ENCODE measurements around the gene IKBIP.

- TF ChIP-seq, protein P1, sequence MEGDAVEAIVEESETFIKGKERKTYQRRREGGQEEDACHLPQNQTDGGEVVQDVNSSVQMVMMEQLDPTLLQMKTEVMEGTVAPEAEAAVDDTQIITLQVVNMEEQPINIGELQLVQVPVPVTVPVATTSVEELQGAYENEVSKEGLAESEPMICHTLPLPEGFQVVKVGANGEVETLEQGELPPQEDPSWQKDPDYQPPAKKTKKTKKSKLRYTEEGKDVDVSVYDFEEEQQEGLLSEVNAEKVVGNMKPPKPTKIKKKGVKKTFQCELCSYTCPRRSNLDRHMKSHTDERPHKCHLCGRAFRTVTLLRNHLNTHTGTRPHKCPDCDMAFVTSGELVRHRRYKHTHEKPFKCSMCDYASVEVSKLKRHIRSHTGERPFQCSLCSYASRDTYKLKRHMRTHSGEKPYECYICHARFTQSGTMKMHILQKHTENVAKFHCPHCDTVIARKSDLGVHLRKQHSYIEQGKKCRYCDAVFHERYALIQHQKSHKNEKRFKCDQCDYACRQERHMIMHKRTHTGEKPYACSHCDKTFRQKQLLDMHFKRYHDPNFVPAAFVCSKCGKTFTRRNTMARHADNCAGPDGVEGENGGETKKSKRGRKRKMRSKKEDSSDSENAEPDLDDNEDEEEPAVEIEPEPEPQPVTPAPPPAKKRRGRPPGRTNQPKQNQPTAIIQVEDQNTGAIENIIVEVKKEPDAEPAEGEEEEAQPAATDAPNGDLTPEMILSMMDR (tag by site-specific recombination; IDR thresholded peaks at IDR 0.05) = 0 out of 2 replicates have a peak, but pooled peaks have one; percentile 40
- TF ChIP-seq ZNF311 (tag by site-specific recombination; IDR thresholded peaks at IDR 0.05; ENCODE audit: borderline replicate concordance) = no peak
- TF ChIP-seq, protein P2, sequence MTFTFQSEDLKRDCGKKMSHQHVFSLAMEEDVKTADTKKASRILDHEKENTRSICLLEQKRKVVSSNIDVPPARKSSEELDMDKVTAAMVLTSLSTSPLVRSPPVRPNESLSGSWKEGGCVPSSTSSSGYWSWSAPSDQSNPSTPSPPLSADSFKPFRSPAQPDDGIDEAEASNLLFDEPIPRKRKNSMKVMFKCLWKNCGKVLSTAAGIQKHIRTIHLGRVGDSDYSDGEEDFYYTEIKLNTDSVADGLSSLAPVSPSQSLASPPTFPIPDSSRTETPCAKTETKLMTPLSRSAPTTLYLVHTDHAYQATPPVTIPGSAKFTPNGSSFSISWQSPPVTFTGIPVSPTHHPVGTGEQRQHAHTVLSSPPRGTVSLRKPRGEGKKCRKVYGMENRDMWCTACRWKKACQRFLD (tag by site-specific recombination; IDR thresholded peaks at IDR 0.05) = no peak
- TF ChIP-seq, protein P3, sequence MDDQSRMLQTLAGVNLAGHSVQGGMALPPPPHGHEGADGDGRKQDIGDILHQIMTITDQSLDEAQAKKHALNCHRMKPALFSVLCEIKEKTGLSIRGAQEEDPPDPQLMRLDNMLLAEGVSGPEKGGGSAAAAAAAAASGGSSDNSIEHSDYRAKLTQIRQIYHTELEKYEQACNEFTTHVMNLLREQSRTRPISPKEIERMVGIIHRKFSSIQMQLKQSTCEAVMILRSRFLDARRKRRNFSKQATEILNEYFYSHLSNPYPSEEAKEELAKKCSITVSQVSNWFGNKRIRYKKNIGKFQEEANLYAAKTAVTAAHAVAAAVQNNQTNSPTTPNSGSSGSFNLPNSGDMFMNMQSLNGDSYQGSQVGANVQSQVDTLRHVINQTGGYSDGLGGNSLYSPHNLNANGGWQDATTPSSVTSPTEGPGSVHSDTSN (CRISPR knock-in tag; IDR thresholded peaks at IDR 0.05) = no peak
- no peak for TF ChIP-seq GLI4 (tag by site-specific recombination; IDR thresholded peaks at IDR 0.05)
- no peak for TF ChIP-seq ZNF521 (tag by site-specific recombination; IDR thresholded peaks at IDR 0.05)
- no peak for TF ChIP-seq MZF1 (tag by site-specific recombination; IDR thresholded peaks at IDR 0.05; ENCODE audit: borderline replicate concordance)
- no peak for TF ChIP-seq YY1 (tag by site-specific recombination; IDR thresholded peaks at IDR 0.05)
- TF ChIP-seq ZNF24 (tag by site-specific recombination; IDR thresholded peaks at IDR 0.05) = 0 out of 2 replicates have a peak, but pooled peaks have one; percentile 70
- TF ChIP-seq, protein P4, sequence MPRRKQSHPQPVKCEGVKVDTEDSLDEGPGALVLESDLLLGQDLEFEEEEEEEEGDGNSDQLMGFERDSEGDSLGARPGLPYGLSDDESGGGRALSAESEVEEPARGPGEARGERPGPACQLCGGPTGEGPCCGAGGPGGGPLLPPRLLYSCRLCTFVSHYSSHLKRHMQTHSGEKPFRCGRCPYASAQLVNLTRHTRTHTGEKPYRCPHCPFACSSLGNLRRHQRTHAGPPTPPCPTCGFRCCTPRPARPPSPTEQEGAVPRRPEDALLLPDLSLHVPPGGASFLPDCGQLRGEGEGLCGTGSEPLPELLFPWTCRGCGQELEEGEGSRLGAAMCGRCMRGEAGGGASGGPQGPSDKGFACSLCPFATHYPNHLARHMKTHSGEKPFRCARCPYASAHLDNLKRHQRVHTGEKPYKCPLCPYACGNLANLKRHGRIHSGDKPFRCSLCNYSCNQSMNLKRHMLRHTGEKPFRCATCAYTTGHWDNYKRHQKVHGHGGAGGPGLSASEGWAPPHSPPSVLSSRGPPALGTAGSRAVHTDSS (tag by site-specific recombination; IDR thresholded peaks at IDR 0.05) = no peak
- TF ChIP-seq, protein P5, sequence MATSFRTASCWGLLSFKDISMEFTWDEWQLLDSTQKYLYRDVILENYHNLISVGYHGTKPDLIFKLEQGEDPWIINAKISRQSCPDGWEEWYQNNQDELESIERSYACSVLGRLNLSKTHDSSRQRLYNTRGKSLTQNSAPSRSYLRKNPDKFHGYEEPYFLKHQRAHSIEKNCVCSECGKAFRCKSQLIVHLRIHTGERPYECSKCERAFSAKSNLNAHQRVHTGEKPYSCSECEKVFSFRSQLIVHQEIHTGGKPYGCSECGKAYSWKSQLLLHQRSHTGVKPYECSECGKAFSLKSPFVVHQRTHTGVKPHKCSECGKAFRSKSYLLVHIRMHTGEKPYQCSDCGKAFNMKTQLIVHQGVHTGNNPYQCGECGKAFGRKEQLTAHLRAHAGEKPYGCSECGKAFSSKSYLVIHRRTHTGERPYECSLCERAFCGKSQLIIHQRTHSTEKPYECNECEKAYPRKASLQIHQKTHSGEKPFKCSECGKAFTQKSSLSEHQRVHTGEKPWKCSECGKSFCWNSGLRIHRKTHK (tag by site-specific recombination; IDR thresholded peaks at IDR 0.05) = no peak
- TF ChIP-seq TRIM28 (IDR thresholded peaks at IDR 0.05; ENCODE audit: borderline replicate concordance, low read length) = no peak
- no peak for TF ChIP-seq KLF8 (tag by site-specific recombination; IDR thresholded peaks at IDR 0.05)
Observed at GRCh38 chr12:98646294-98647090, 1.9 kb upstream of the IKBIP start.
